ENCODE data around the gene KCNJ2. TPM values are rescaled to one million over a fixed set of nuclear protein-coding genes. Genes with fewer than 3 reads are reported as not detected.

Gene KCNJ2
- total RNA-seq, 1 experiment from 2014 or later: not detected

- H3K9me2 ChIP-seq (ENCODE audit: insufficient read depth): no peaks in the 10 kb centered on the region
- ChIA-PET CTCF (no interaction called here), RAD21 (ENCODE audit: low non-redundant PET in 1 of 2, low total read pairs in 2 of 2, uncharacterized antibody in 2 of 2, unreplicated experiment in 2 of 2) (no interaction called here), POLR2A (no interaction called here)
- no peak overlapping the region for H3K4me2 ChIP-seq (ENCODE audit: low read length)
- no peak overlapping the region for H3K27ac ChIP-seq (ENCODE audit: low read depth, low read length)
- TF ChIP-seq REST (IDR thresholded peaks at IDR 0.05; ENCODE audit: low read depth) (no peak), CTCF (IDR thresholded peaks at IDR 0.05 in 2 of 3, conservative IDR thresholded peaks at IDR 0.05 in 1 of 3; ENCODE audit: borderline replicate concordance in 1 of 3, insufficient read depth in 1 of 3, low read depth in 2 of 3, low read length in 2 of 3) (no peak), SP1 (IDR thresholded peaks at IDR 0.05; ENCODE audit: low read depth) (no peak), SRF (IDR thresholded peaks at IDR 0.05; ENCODE audit: low read depth) (no peak), ZNF274 (IDR thresholded peaks at IDR 0.05; ENCODE audit: low read depth, low read length) (no peak), POLR2A (IDR thresholded peaks at IDR 0.05; ENCODE audit: borderline replicate concordance, extremely low read depth, insufficient read depth, insufficient read length) (no peak), ZFX (IDR thresholded peaks at IDR 0.05) (no peak), YY1 (IDR thresholded peaks at IDR 0.05; ENCODE audit: extremely low read depth, insufficient replicate concordance, low read depth, low read length) (no peak), CEBPB (IDR thresholded peaks at IDR 0.05; ENCODE audit: low read depth) (no peak), SIN3A (IDR thresholded peaks at IDR 0.05; ENCODE audit: low read depth) (no peak), EZH2 (IDR thresholded peaks at IDR 0.05) (no peak), ATF3 (IDR thresholded peaks at IDR 0.05) (no peak)
- no peaks in the 10 kb centered on the region for H3K79me2 ChIP-seq (ENCODE audit: insufficient read depth, low read length)
- H3K9ac ChIP-seq (ENCODE audit: low read length): no peak overlapping the region
- intact Hi-C loops (cut with micrococcal nuclease): no loop called here
- DNase-seq (ENCODE audit: low read depth, low spot score): no peak
- ATAC-seq: no peak
- H3K4me1 ChIP-seq (ENCODE audit: control insufficient read depth in 1 of 2, insufficient read depth in 2 of 2, low read length in 2 of 2): no peaks in the 10 kb centered on the region
- peaks cover 0 to 13% of the 10 kb centered on the region in 2 experiments; a peak in 1 of 4 replicates for H3K9me3 ChIP-seq (ENCODE audit: control insufficient read depth in 1 of 2, insufficient read depth in 1 of 2, low read depth in 1 of 2, low read length in 2 of 2)
- H2AFZ ChIP-seq (ENCODE audit: low read depth, low read length, poor library complexity, severe bottlenecking): no peak overlapping the region
- H3K4me3 ChIP-seq (replicated peaks in 1 of 2; ENCODE audit: low read depth in 1 of 2, low read length in 2 of 2): no peak overlapping the region
- no peaks in the 10 kb centered on the region; a peak in 1 of 4 replicates for H3K36me3 ChIP-seq (ENCODE audit: control insufficient read depth in 1 of 2, insufficient read depth in 2 of 2, low read length in 2 of 2)
- no peaks in the 10 kb centered on the region for H4K20me1 ChIP-seq (ENCODE audit: insufficient read depth)
- H3K27me3 ChIP-seq (ENCODE audit: insufficient read depth, low read length): no peaks in the 10 kb centered on the region
- BruUV-seq (replicated peaks): no TSS peak
Observed at GRCh38 chr17:70138291-70138865, 31.0 kb upstream of the KCNJ2 start.

Measured in HCT116 (cell line).